ENCODE data around the gene MSMP. TPM values are rescaled to one million over a fixed set of nuclear protein-coding genes. Genes with fewer than 3 reads are reported as not detected.

The MSMP gene
- total and polyA plus RNA-seq, 9 of the 15 experiments (the other 6 are each of a cell fraction or from before 2014, with no cell fraction given) = 0.60 TPM; not detected in 8

- no peaks in the 10 kb centered on the region for H3K9me3 ChIP-seq (replicated peaks; ENCODE audit: control insufficient read depth, insufficient read depth, low read depth, low read length)
- intact Hi-C loops (cut with micrococcal nuclease) = no loop called here
- H2AFZ ChIP-seq (ENCODE audit: low read depth, low read length) = no peak overlapping the region
- no peaks in the 10 kb centered on the region for H3K9me1 ChIP-seq (ENCODE audit: control insufficient read depth, insufficient read depth, low read length)
- no peaks in the 10 kb centered on the region for H4K20me1 ChIP-seq (replicated peaks; ENCODE audit: control insufficient read depth, insufficient read depth, low read length)
- no peak for ATAC-seq
- H3K4me1 ChIP-seq (replicated peaks in 1 of 2; ENCODE audit: control insufficient read depth in 2 of 2, insufficient read depth in 2 of 2, low read length in 2 of 2) = peaks cover 0 to 2% of the 10 kb centered on the region in 2 experiments; a peak in 2 of 5 replicates
- H3K36me3 ChIP-seq (ENCODE audit: control insufficient read depth, insufficient read depth, low read length) = peaks cover 9% of the 10 kb centered on the region; the same call in 2 of the 3 replicates
- in situ Hi-C loops (cut with MboI) = no loop called here
- BruUV-seq (replicated peaks) = no TSS peak
- CTCF ChIA-PET (ENCODE audit: low intra/inter-chr PET ratio) = no interaction called here
- no peak for FAIRE-seq
- 40% methylated on average over 1 of the region's 2 CpGs for WGBS (ENCODE audit: insufficient coverage, low coverage, missing lambda C conversion rate)
- no peak overlapping the region for H3K27ac ChIP-seq (ENCODE audit: extremely low read depth, low read depth, low read length)
- POLR2A ChIA-PET = no interaction called here
- H3K4me2 ChIP-seq (ENCODE audit: insufficient read depth, low read length) = no peak overlapping the region
- no peaks in the 10 kb centered on the region for H3K79me2 ChIP-seq (ENCODE audit: control insufficient read depth, insufficient read depth, low read length)
- no peaks in the 10 kb centered on the region for H3K27me3 ChIP-seq (ENCODE audit: control insufficient read depth in 2 of 2, insufficient read depth in 2 of 2, low read length in 2 of 2)
- DNase-seq (ENCODE audit: extremely low read depth in 1 of 4, low spot score in 3 of 4) = no peak
- H3K4me3 ChIP-seq = no peak overlapping the region
- no peak overlapping the region for H3K9ac ChIP-seq (ENCODE audit: insufficient read depth in 1 of 2, low read depth in 2 of 2, low read length in 2 of 2)
- no peak for TF ChIP-seq ELF2 (CRISPR knock-in tag; IDR thresholded peaks at IDR 0.05)
- TF ChIP-seq MCM7 (IDR thresholded peaks at IDR 0.05) = no peak
- TF ChIP-seq NR2F6 (CRISPR knock-in tag; IDR thresholded peaks at IDR 0.05) = no peak
- TF ChIP-seq CEBPZ (IDR thresholded peaks at IDR 0.05; ENCODE audit: borderline replicate concordance, low read depth, low read length) = no peak
- TF ChIP-seq ZNF518B (CRISPR knock-in tag; IDR thresholded peaks at IDR 0.05) = no peak
- no peak for TF ChIP-seq ZNF384 (IDR thresholded peaks at IDR 0.05; ENCODE audit: low read depth, low read length)
- TF ChIP-seq GTF2A2 (tag; IDR thresholded peaks at IDR 0.05) = no peak
- TF ChIP-seq CREM (IDR thresholded peaks at IDR 0.05; ENCODE audit: low read depth) = no peak
- no peak for TF ChIP-seq ERF (CRISPR knock-in tag; IDR thresholded peaks at IDR 0.05)
- TF ChIP-seq ZBED1 (IDR thresholded peaks at IDR 0.05) = no peak
- no peak for TF ChIP-seq HES1 (IDR thresholded peaks at IDR 0.05; ENCODE audit: low read depth)
- no peak for TF ChIP-seq TSC22D4 (tag; IDR thresholded peaks at IDR 0.05)
- TF ChIP-seq HMBOX1 (IDR thresholded peaks at IDR 0.05) = no peak
- TF ChIP-seq MYC (IDR thresholded peaks at IDR 0.05; ENCODE audit: low read depth, low read length) = no peak
- no peak for TF ChIP-seq MYC (CRISPR knock-in tag; IDR thresholded peaks at IDR 0.05; ENCODE audit: borderline replicate concordance, low read depth)
- TF ChIP-seq ZNF3 (CRISPR knock-in tag; IDR thresholded peaks at IDR 0.05) = no peak
These were observed 27.0 kb upstream of the MSMP start for GRCh38 chr9:35781066-35781465.

Measured in K562 (cell line).